ENCODE measurements around the gene MYZAP. TPM values are rescaled to one million over a fixed set of nuclear protein-coding genes. Genes with fewer than 3 reads are reported as not detected.

MYZAP gene
- total RNA-seq, 1 experiment from 2014 or later = 0.68 TPM

DNA sequence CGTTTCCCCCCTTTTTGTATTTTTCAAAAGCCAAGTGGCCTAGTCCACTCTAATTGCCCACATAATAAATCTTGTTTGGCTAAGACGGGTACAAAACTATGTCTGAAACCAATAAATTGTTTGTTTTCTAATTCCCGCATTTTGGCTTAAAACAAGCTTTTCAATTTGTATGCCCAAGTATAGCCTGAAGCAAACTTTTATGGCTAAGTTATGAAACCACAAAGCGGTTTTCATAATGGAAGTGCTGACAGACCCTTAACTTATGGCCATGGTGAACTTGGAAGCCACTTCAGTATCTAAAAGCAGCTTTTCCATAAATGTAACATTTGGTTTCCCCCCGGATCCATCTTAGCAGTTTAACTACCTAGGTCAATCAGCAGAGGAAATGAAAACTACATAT lies 84.9 kb downstream of the MYZAP start (continued):
- TF ChIP-seq, protein P1, sequence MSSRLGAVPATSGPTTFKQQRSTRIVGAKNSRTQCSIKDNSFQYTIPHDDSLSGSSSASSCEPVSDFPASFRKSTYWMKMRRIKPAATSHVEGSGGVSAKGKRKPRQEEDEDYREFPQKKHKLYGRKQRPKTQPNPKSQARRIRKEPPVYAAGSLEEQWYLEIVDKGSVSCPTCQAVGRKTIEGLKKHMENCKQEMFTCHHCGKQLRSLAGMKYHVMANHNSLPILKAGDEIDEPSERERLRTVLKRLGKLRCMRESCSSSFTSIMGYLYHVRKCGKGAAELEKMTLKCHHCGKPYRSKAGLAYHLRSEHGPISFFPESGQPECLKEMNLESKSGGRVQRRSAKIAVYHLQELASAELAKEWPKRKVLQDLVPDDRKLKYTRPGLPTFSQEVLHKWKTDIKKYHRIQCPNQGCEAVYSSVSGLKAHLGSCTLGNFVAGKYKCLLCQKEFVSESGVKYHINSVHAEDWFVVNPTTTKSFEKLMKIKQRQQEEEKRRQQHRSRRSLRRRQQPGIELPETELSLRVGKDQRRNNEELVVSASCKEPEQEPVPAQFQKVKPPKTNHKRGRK (CRISPR knock-in tag; IDR thresholded peaks at IDR 0.05; ENCODE audit: borderline replicate concordance) = no peak
- TF ChIP-seq GTF2I (CRISPR knock-in tag; conservative IDR thresholded peaks at IDR 0.05) = no peak
- TF ChIP-seq, protein P2, sequence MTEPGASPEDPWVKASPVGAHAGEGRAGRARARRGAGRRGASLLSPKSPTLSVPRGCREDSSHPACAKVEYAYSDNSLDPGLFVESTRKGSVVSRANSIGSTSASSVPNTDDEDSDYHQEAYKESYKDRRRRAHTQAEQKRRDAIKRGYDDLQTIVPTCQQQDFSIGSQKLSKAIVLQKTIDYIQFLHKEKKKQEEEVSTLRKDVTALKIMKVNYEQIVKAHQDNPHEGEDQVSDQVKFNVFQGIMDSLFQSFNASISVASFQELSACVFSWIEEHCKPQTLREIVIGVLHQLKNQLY (CRISPR knock-in tag; IDR thresholded peaks at IDR 0.05) = no peak
- TF ChIP-seq NR3C1 (CRISPR knock-in tag; conservative IDR thresholded peaks at IDR 0.05; ENCODE audit: low read depth) = no peak
- TF ChIP-seq HMGA2 (CRISPR knock-in tag; IDR thresholded peaks at IDR 0.05) = no peak
- TF ChIP-seq, protein P3, sequence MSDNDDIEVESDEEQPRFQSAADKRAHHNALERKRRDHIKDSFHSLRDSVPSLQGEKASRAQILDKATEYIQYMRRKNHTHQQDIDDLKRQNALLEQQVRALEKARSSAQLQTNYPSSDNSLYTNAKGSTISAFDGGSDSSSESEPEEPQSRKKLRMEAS (CRISPR knock-in tag; IDR thresholded peaks at IDR 0.05) = no peak
- no peak for TF ChIP-seq SP1 (CRISPR knock-in tag; conservative IDR thresholded peaks at IDR 0.05)
- TF ChIP-seq SOX15 (CRISPR knock-in tag; IDR thresholded peaks at IDR 0.05) = no peak

DNA sequence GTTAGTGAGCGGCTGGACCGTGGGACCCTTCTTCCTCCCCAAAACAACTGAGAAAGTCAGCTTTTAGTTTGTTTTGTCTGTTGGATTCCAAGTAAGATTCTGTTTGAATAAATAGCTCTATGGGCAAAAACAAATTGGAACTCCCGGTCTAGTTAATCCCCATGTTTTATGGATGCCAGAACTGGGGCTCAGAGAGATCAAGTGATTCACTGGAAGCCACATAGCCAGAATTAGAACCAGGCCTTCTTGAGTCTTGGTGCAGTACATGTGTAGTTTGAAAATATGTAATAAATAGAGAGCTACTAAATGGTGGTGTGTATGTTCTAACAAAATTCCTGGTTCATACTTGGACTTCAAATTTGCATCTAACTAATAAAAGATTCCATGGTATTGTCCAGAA lies 85.5 kb downstream of the MYZAP start:
- no peak for ATAC-seq
- no peak for TF ChIP-seq NR1H2 (CRISPR knock-in tag; IDR thresholded peaks at IDR 0.05)
- TF ChIP-seq ATF1 (CRISPR knock-in tag; IDR thresholded peaks at IDR 0.05) = no peak
- DNase-seq (ENCODE audit: low spot score) = no peak
- ChIA-PET CTCF (interaction anchor here (1.2 kb wide), 2 partner anchors 36 to 126 kb away, joined by 3 read pairs; no protein-coding TSS in a partner anchor), POLR2A (no interaction called here)
- Mint-ChIP-seq H3K4me1 (no peaks in the 10 kb centered on the region), H3K27ac (no peak overlapping the region), H3K9me3 (peaks cover 4% of the 10 kb centered on the region), H3K27me3 (ENCODE audit: low read depth) (peaks cover 5% of the 10 kb centered on the region), H3K36me3 (no peaks in the 10 kb centered on the region), H3K4me3 (no peak overlapping the region)

DNA sequence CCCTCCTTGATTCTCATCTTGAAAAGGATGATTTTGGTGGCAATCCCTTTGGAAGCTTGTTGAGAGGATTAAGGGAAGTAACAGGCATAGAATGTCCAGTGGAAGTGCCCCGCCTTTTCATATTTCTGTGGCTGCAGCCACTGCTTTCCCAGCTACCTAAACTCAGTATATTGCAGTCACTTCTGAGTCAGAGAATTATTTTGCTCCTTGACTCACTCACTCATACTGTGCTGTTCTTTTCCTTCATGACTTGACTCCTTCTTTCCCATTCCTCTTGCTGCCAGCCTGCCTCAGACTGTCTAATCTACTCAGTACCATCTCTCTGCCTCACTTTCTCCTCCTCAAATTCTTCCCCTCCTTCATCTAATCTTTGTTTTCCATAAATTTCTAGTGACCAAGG lies 88.3 kb downstream of the MYZAP start:
- no peaks in the 10 kb centered on the region for H3K4me1 Mint-ChIP-seq
- H3K36me3 Mint-ChIP-seq = no peaks in the 10 kb centered on the region
- ATAC-seq = no peak
- ChIA-PET POLR2A (interaction anchor here (1.0 kb wide), 1 partner anchor 11 kb away, joined by 3 read pairs; no protein-coding TSS in a partner anchor), CTCF (interaction anchor here (1.0 kb wide), 1 partner anchor 73 kb away, joined by 3 read pairs; no protein-coding TSS in a partner anchor)
- peaks cover 4% of the 10 kb centered on the region for H3K9me3 Mint-ChIP-seq
- TF ChIP-seq SOX15 (CRISPR knock-in tag; IDR thresholded peaks at IDR 0.05) (no peak), MYBL2 (CRISPR knock-in tag; IDR thresholded peaks at IDR 0.05) (no peak), NR1H2 (CRISPR knock-in tag; IDR thresholded peaks at IDR 0.05) (no peak), TEAD1 (CRISPR knock-in tag; IDR thresholded peaks at IDR 0.05) (no peak), ELF4 (CRISPR knock-in tag; IDR thresholded peaks at IDR 0.05; ENCODE audit: low read depth) (no peak), RELA (CRISPR knock-in tag; IDR thresholded peaks at IDR 0.05; ENCODE audit: borderline replicate concordance) (no peak), GRHL2 (CRISPR knock-in tag; IDR thresholded peaks at IDR 0.05; ENCODE audit: insufficient replicate concordance, severe bottlenecking) (no peak)
- TF ChIP-seq, protein P4, sequence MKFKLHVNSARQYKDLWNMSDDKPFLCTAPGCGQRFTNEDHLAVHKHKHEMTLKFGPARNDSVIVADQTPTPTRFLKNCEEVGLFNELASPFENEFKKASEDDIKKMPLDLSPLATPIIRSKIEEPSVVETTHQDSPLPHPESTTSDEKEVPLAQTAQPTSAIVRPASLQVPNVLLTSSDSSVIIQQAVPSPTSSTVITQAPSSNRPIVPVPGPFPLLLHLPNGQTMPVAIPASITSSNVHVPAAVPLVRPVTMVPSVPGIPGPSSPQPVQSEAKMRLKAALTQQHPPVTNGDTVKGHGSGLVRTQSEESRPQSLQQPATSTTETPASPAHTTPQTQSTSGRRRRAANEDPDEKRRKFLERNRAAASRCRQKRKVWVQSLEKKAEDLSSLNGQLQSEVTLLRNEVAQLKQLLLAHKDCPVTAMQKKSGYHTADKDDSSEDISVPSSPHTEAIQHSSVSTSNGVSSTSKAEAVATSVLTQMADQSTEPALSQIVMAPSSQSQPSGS (CRISPR knock-in tag; IDR thresholded peaks at IDR 0.05; ENCODE audit: borderline replicate concordance, low read depth) = no peak
- TF ChIP-seq, protein P5, sequence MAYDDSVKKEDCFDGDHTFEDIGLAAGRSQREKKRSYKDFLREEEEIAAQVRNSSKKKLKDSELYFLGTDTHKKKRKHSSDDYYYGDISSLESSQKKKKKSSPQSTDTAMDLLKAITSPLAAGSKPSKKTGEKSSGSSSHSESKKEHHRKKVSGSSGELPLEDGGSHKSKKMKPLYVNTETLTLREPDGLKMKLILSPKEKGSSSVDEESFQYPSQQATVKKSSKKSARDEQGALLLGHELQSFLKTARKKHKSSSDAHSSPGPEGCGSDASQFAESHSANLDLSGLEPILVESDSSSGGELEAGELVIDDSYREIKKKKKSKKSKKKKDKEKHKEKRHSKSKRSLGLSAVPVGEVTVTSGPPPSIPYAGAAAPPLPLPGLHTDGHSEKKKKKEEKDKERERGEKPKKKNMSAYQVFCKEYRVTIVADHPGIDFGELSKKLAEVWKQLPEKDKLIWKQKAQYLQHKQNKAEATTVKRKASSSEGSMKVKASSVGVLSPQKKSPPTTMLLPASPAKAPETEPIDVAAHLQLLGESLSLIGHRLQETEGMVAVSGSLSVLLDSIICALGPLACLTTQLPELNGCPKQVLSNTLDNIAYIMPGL (CRISPR knock-in tag; IDR thresholded peaks at IDR 0.05) = no peak
- TF ChIP-seq, protein P6, sequence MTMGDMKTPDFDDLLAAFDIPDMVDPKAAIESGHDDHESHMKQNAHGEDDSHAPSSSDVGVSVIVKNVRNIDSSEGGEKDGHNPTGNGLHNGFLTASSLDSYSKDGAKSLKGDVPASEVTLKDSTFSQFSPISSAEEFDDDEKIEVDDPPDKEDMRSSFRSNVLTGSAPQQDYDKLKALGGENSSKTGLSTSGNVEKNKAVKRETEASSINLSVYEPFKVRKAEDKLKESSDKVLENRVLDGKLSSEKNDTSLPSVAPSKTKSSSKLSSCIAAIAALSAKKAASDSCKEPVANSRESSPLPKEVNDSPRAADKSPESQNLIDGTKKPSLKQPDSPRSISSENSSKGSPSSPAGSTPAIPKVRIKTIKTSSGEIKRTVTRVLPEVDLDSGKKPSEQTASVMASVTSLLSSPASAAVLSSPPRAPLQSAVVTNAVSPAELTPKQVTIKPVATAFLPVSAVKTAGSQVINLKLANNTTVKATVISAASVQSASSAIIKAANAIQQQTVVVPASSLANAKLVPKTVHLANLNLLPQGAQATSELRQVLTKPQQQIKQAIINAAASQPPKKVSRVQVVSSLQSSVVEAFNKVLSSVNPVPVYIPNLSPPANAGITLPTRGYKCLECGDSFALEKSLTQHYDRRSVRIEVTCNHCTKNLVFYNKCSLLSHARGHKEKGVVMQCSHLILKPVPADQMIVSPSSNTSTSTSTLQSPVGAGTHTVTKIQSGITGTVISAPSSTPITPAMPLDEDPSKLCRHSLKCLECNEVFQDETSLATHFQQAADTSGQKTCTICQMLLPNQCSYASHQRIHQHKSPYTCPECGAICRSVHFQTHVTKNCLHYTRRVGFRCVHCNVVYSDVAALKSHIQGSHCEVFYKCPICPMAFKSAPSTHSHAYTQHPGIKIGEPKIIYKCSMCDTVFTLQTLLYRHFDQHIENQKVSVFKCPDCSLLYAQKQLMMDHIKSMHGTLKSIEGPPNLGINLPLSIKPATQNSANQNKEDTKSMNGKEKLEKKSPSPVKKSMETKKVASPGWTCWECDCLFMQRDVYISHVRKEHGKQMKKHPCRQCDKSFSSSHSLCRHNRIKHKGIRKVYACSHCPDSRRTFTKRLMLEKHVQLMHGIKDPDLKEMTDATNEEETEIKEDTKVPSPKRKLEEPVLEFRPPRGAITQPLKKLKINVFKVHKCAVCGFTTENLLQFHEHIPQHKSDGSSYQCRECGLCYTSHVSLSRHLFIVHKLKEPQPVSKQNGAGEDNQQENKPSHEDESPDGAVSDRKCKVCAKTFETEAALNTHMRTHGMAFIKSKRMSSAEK (CRISPR knock-in tag; IDR thresholded peaks at IDR 0.05; ENCODE audit: borderline replicate concordance) = no peak
- H3K4me3 Mint-ChIP-seq = no peak overlapping the region
- H3K27me3 Mint-ChIP-seq (ENCODE audit: low read depth) = peaks cover 5% of the 10 kb centered on the region
- no peak for DNase-seq (ENCODE audit: low spot score)
- H3K27ac Mint-ChIP-seq = no peak overlapping the region
